Retina (tissue), 1 donor: ENCODE data around the gene TMEM95.
"Not testable (repeated sequence)": the region's sequence is repeated elsewhere in the genome, so short reads cannot be mapped to it uniquely, and the experiment has no call there.

Experiments used
- DNase-seq: peaks from one replicate; pipeline ENCODE4 v3.0.0-alpha.2; 2016

Gene TMEM95

DNA sequence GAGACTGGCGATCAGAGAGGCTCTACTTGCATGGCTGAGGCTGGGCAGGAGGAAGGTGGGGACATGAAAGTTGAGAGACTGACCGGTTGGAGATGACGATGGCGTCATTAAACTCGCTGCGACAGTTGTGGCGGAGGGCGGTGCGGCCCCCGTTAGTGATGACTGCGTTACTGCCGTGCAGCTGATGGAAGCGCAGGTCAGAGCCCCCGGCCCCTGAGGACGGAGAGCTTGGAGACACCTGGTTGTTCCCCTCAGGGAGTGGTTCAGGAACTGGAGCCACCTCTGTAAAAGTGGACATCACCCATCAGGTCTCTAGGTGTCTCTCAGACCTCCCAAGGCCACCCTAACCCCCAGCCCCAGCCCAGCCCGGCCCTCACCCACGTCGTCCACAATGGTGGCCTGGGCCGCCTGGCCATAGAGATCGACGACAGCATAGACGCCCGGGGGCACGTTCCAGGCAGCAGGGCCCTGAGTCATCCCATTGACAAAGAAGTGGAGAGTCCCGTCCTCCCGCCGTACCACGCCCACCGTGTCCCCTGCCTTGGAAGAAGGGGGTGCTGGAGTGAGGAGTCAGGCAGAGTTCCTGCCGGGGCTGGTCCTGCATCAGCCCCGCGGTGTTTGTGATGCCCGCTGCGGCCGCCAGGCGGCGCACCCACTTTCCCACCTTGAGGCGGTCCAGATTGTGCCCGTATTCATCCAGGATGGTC lies 31.1 kb upstream of the TMEM95 start:
- peak; percentile 70 for DNase-seq

DNA sequence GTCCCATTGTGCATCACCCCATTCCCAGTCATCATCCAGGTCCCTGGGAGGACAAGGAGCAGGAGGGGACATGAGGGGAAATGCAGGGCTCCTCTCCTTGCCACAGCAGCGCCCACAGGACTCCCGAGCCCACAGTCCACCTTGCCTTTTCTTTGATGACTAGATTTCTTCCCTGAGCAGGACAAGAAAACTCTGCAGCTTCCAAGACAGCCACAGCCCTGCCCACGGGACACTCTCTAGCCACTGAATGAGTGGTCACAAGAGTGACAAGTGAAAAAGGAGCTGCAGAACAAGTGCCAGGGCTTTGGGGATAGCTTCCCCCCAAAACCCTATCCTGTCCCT lies 30.5 kb upstream of the TMEM95 start:
- DNase-seq: no peak

DNA sequence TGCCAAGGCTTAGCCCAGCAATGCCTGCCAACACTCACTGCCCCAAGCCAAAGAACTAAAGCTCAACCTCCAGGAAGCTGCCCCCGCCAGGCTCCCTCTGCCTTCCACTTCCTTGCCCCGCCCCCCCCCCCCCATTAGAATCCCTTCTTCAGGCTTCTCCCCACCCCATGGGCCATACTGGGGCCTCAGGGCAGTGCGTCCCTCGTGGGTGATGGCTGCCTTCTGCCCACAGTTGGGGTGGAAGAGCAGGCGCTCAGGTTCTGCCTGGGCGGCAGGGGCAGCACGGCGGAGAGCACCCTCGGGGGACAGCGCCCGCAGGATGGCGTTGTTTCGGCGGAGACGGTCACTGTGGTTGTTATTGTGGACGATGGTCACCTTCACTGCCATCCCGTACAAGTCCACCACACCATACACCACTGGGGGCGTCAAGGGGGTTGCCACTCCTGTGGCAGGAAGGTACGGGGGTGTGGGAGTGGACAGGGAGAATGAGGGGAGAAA lies 29.9 kb upstream of the TMEM95 start:
- no peak for DNase-seq

DNA sequence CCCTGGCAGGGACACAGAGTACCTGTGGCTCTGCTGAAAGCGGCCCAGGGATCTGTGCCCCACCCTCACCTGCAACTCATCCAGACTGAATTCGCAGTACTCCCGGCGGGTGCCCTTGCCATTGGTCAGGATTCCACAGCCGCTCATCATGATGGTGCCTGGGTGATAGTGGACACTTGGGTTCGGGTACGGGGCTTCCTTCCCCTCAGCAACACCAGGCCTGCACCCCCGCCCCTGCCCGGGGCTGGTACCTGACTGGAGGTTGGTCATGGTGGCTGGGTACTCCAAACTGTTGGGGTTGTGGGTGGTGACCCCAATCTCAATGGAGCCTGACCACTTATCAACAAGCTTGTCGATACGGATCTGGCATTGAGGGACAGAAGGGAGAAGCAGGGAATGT lies 28.8 kb upstream of the TMEM95 start:
- DNase-seq: no peak

DNA sequence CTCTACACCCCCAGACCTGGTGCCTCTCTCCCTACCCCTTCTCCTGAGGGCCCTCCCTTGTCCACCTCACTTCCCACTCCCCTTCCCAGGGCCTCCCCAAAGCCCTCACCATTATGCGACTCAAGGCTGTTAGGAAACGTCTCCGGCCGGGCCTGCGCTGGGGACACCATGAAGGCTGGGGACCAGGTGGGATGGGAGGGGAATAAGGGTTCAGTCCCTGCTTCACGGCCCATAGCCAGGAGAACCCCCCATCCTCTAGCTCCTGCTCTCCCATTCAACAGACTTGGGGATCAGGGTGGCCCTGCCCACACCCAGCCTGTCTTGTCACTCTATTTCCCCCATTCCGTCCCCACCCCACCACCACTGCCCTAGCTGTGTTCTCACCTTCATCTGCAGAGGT lies 27.9 kb upstream of the TMEM95 start:
- no peak for DNase-seq

DNA sequence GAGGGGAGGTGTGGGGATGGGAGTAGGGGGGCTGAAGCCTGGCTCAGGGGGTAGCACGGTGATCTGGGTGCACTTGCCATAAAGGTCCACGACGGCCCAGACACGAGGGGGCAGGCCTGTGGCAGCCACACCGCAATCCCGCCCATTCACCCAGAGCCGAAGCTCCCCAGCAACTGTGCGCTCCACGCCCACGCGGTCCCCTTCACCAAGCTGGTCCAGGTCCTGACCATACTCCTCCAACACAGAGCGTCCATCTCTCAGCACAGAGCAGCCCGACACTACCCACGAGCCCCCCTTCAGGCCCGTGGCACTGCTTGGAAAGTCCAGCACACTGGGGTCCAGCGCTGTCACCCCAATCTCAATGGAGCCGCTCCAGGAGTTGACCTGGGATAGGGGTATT lies 27.5 kb upstream of the TMEM95 start:
- DNase-seq: no peak

DNA sequence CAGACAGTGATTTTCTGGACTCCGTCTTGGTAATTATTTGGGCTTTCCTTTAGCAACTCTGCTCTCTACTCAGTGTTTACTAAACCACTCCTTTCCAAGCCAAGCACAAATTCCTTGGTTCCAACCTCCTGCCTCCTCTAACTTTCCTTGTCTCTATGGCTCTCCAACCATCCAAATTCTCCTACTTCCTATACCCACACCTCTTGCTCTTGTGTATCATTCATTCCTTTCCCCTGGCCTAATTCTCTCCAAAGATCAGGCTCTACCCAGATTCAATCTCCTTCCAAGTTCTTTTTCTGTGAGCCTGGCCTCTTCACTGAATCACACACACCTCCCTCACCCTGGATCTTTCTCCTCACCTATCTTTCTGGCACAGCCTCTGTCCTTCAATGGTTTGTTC lies 26.9 kb upstream of the TMEM95 start:
- no peak for DNase-seq

DNA sequence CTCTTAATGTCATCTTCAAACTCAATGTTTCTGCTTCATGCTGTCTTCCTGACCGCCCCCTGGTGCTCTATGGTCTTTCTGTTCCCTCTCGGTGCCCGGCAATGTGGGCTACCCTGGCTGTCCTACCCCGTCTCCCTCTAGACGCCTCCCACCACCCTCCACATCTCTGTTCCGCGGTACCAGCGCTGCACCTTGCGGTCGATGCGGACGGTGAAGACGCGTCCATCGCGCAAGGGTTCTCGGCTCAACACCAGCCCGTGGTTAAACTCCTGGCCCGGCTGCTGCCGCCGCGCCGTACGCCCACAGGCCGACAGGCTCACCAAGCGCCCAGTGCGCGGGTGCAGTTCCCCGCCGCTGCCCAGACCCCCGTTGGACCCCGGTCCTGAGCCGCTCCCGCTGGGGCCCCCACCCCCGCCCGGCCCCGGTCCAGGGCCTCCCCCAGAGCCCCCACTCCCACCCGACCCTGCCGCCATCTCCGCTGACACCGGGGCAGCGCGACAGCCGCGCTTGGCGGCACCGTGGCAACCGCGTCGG lies 26.0 kb upstream of the TMEM95 start, which contains the start of gene NEURL4:
NEURL4 (minus strand) TSS at position 496 of the 534 bp plus-strand sequence; CDS start at position 473, 23 bp downstream.
- peak; percentile 51 for DNase-seq

DNA sequence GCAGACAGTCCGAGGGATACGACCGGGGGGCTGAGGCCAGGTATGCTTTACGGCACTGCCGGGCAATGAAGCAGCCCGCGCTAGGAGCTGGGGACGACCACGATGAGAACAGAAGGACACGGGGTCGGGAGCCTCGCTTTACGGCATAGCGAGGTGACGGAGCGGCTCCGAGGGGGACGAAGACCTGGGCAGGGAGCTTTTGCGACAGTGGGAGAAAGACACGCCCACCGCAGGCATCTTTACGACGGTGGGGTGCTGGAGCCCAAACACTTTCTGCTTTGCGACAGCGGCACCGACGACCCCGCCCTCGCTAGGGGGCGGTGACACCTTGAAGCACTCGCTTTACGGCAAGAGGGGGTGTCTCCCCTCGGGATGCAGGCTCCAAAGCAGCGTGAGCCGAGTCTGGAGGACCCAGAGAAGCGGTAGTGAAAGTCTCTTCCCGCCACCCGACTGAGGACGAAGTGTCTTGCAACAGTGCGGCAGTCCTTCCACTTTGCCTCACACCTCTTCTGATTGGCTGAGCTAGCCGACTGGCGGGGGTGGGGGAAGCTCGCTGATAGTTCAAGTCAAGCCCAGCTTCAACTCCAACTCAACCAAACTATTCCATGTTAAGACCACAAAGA lies 25.5 kb upstream of the TMEM95 start:
- peak; percentile 99 for DNase-seq

DNA sequence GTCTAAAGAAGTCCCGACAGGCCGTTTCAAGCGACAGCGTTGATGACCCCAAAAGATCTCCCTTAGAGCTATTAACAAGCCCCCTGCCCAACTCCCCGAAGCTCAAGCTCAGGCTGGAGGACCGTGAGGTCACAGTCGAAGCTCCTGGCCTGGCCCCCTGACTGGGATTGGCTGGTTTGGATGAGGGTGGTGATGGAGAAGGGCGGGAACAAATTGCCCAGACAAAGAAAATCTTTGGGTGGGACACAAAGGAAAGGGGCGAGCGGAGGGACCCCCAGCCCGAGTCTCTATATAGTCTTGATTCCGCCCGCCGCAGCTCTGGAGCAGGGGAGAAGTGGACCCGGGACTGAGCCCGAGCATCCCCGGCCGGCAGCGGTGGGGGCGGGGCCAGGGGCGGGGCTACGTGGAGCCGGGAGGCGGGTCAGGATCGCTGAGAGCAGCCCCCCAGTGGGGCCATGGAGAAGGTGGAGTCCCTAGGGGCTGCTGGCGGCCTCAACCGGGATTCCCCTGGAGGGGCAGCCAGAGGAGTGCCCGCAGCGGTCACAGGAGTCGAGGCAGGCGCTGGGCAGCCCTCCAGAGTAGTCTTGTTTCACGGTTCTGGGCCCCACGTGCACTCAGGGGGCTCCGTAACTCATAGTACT lies 24.8 kb upstream of the TMEM95 start:
- no peak for DNase-seq

DNA sequence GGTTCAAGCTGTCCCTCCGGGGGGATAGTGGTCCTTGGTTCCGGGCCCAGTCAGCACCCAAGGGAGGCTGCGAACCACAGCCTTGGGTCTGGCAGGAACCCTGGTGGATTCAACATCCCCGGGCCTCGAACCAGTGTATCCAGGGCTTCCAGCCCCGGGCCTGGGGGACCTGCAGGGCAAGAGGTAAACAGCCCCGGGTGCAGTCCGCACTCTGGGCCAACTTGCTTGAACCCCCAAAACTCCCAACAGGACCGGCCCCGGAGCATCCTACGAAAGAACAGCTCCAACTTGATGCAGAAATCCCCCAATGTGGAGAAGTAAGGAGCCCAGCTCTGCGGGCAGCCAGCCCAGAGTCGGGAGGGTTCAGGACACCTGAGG lies 24.3 kb upstream of the TMEM95 start:
- DNase-seq: no peak

DNA sequence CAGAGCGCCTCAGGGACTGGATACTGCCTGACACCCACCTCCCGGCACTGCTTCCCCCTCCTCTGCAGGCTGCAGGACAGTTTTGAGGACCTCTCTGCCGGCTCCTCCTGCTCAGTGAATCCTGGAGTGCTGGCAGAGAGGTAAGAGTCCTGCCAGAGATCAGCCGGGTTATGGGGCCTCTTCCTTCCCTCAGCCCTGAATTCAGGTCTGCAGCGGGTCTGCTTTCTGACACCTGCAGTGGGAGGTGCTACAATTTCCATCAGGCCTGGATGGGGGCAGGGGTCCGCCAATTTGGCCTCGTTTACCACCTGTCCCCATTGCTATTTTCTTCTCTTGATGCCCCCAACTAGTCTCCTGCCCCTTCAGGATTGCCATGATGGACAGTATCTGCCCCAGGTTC lies 22.8 kb upstream of the TMEM95 start:
- no peak for DNase-seq

DNA sequence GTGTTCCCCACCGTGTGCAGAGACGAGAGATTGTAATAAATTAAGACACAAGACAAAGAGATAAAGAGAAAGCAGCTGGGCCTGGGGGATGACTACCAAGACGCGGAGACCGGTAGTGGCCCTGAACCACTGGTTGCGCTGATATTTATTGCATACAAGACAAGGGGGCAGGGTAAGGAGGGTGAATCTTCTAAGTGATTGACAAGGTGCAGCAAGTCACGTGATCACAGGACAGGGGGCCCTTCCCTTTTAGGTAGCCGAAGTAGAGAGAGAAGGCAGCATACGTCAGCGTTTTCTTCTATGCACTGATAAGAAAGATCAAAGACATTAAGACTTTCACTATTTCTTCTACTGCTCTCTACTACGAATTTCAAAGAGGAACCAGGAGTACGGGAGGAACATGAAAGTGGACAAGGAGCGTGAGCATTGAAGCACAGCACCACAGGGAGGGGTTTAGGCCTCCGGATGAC lies 22.3 kb upstream of the TMEM95 start:
- not testable (repeated sequence) for DNase-seq

DNA sequence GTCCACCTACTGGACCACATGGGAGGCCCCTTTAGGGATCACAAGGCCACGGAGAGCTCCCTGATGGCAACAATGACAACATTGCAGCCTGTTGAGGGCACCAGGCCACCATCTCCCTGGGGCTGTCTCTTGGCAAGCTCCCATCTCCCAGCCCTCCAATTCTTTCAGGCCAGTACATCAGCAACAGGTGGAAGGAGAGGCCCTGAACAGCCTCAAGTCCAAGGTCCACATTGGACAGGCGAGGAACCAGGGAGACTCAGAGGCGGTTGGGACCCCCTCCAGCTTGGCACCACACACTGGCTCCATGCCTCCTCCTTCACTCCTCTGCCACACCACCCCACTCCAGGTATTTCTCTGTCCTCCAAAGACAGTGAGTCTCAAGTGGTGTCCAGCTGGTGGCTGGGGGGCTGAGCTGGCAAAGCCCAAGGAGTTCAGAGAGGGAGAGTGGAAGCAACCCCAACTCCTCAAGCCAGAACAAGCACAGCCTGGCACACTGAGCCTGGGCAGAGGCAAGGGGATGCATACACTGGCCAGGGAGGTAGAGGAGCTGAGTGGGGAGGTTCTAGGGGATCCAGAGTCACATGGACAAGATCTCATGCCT lies 19.9 kb upstream of the TMEM95 start:
- no peak for DNase-seq

DNA sequence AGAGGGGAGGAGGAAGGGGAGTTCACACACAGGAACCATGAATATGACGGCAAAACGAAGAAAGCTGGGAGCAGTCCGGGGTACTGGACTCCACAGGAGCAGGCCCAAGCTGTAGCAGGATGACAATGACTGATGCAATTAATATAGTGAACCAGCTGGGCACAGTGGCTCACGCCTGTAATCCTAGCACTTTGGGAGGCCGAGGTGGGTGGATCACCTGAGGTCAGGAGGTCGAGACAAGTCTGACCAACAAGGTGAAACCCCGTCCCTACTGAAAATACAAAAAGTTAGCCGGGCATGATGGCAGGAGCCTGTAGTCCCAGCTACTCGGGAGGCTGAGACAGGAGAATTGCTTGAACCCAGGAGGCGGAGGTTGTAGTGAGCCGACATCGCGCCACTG lies 19.2 kb upstream of the TMEM95 start:
- not testable (repeated sequence) for DNase-seq

DNA sequence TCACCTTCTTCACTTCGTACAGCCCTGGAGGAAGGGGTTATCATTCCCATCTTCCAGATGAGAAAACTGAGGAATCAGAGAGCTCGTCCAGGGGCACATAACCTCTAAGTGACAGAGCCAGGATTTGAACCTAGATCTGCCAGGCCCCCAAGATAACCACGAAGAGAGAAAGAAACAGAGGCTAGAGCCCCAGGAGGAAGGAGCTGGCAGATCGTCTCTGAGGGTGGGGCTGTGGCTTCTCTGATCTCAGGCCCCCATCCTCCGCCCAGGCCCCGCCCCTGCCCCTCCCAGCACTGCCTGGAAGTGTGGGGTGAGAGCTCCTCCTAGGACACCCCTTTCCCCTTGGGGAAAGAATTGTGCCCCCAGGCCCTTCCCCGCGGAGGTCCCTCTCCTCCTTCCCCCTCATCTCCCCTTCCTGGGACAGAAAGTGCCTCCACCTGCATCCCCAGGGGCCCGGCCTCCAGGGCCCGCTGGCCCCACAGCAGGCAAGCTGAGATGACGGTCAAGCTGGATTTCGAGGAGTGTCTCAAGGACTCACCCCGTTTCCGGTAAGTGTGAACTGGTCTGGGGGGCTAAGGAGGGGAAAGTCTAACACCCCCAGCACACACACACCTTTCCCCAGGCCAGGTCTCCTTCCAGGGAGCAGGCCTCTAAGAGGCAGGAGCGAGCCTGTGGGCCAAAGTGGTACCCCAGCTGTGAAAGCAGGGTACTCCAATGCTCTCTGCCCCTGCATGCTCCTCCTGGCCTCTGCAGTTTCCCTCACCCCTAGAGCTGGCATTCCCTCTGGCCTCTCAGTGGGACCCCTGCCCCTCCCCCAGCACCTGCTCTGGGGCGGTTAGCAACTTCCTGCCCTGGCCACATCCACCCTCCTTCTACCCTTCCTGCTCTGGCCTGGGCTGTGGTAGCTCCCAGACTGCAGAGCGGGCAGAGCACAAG lies 18.4 kb upstream of the TMEM95 start, which contains the start of gene ACAP1:
ACAP1 (plus strand) TSS at position 290 of the 936 bp plus-strand sequence; CDS start at position 496, 206 bp downstream.
- DNase-seq: no peak

DNA sequence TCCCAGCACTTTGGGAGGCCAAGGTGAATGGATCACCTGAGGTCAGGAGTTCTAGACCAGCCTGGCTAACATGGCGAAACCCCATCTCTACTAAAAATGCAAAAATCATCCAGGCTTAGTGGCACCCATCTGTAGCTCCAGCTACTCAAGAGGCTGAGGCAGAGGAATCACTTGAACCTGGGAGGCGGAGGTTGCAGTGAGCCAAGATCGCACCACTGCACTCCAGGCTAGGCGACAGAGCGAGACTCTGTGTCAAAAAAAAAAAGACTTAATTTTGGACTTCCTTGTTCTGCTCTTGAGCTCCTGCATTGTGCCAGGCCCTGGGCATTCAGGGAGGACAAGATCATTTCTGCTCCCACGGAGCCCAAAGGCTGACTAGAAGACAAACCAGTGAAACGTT lies 17.4 kb upstream of the TMEM95 start:
- not testable (repeated sequence) for DNase-seq

DNA sequence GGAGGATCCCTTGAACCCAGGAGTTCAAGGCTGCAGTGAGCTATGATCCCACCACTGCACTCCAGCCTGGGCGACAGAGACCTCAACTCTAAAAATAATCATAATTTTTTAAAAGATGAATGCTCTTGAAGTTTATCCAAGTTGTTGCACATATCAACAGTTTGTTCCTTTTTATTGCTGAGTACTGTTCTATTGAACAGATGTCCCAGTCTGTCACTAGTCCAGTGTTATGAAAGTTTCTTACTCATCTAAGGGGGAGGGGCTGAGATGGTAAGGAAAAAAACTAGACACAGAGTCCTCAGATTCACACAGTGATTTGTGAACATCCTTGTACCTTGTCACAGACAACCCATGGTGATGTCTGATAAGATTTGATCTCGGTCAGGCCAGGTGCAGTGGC lies 14.8 kb upstream of the TMEM95 start:
- no peak for DNase-seq

DNA sequence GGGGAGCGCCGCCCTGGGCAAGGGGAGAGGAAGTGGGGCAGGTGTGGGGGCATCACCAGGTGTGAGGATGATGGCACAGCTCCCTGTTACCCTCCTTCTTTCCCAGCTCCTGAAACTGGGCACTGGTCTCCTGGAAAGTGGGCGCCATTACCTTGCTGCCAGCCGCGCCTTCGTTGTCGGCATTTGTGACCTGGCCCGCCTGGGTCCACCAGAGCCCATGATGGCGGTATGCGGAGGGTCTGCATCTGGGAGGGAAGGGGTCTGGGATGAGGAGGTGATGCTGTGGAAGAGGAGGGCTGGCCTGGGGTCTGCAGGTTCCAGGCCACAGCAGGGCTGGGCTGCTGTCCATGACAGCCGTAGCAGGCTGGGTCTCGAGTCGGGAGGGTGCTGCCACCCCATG lies 13.1 kb upstream of the TMEM95 start:
- DNase-seq: no peak

DNA sequence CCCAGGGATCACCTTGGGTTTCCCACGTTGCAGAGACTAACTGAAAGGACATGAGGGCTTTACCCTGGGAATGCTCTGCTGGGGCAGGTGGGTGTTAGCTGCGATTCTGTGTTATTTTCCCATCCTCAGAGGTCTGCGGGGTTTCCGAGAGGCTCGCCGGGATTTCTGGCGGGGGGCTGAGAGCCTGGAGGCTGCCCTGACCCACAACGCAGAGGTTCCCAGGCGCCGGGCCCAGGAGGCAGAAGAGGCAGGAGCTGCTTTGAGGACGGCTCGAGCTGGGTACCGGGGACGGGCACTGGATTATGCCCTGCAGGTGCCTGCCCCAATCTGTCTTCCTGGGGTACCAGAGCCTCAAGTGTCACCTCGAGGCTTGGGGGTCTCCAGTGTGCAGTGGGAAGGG lies 11.7 kb upstream of the TMEM95 start:
- DNase-seq: no peak

DNA sequence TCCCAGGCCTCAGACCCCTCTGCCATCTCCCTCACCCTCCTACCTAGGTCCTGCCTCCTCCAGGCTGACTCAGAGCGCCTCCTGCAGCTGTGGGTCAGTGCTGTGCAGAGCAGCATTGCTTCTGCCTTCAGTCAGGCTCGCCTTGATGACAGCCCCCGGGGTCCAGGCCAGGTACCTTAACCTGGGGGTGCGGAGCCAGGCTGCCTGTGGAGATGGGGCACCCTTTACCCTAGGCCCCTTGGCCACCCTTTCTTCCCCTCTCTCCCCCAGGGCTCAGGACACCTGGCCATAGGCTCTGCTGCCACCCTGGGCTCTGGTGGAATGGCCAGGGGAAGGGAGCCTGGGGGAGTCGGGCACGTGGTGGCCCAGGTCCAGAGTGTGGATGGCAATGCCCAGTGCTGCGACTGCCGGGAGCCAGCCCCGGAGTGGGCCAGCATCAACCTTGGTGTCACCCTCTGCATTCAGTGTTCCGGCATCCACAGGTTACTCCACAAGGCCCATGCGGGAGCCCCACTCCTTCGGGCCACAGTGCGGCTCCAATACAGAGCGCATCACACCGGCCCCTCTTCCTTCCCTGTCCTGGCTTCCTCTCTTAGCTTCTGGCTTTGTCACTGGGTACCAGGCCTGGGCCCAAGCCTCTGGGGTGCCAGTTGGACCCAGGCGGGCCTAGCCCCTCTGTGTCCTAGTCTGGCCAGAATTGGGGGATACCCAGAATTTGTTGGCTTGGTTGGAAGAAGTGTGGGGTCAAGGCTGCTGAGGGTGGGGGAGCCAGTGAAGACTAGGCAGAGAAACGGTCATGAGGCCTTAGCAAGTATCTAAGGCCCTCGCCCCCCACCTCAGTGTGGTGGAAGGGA lies 8.0 kb upstream of the TMEM95 start:
- no peak for DNase-seq
